ENCODE data around the gene CACNB2. TPM values are rescaled to one million over a fixed set of nuclear protein-coding genes. Genes with fewer than 3 reads are reported as not detected.

The CACNB2 gene
- total and polyA plus RNA-seq, 2 experiments from 2014 or later = 4.6 to 5.3 TPM

GRCh38 chr10:18137111-18137510, 3.1 kb upstream of the CACNB2 start:
- H3K9me3 ChIP-seq (ENCODE audit: low read depth) = no peaks in the 10 kb centered on the region
- 97% methylated on average over 1 of the region's 1 CpG for WGBS (ENCODE audit: low lambda C conversion rate, missing lambda C conversion rate)
- no peak overlapping the region for H3K4me2 ChIP-seq
- H3K27ac ChIP-seq = no peak overlapping the region
- no peaks in the 10 kb centered on the region for H3K9me2 ChIP-seq (replicated peaks; ENCODE audit: insufficient read depth)
- H2AFZ ChIP-seq = no peak overlapping the region
- H3K27me3 ChIP-seq = peaks cover 28% of the 10 kb centered on the region
- TF ChIP-seq CTCF (IDR thresholded peaks at IDR 0.05; ENCODE audit: poor library complexity) (no peak), EZH2 (IDR thresholded peaks at IDR 0.05; ENCODE audit: borderline replicate concordance) (no peak), EZH2phosphoT487 (IDR thresholded peaks at IDR 0.05; ENCODE audit: low read depth, severe bottlenecking, unreplicated experiment) (no peak)
- no peaks in the 10 kb centered on the region for H4K20me1 ChIP-seq (ENCODE audit: insufficient read depth, poor library complexity, severe bottlenecking)
- no peak for DNase-seq (ENCODE audit: low spot score)
- H3K4me1 ChIP-seq (ENCODE audit: insufficient read depth) = no peaks in the 10 kb centered on the region
- no peak overlapping the region for H3K4me3 ChIP-seq
- no peaks in the 10 kb centered on the region for H3K79me2 ChIP-seq
- no peaks in the 10 kb centered on the region for H3K36me3 ChIP-seq (replicated peaks; ENCODE audit: insufficient read depth, low read depth)

GRCh38 chr10:18140957-18141845, 977 bp downstream of the CACNB2 start:
- H3K4me1 ChIP-seq (ENCODE audit: insufficient read depth) = no peaks in the 10 kb centered on the region
- 2% methylated on average over 28 of the region's 41 CpGs for WGBS (ENCODE audit: low lambda C conversion rate, missing lambda C conversion rate)
- peak overlapping the region; percentile 76 for H3K4me3 ChIP-seq
- no peak for DNase-seq (ENCODE audit: low spot score)
- H3K79me2 ChIP-seq = no peaks in the 10 kb centered on the region
- TF ChIP-seq EZH2 (IDR thresholded peaks at IDR 0.05; ENCODE audit: borderline replicate concordance) = no peak
- TF ChIP-seq CTCF (IDR thresholded peaks at IDR 0.05; ENCODE audit: poor library complexity) = no peak
- TF ChIP-seq EZH2phosphoT487 (IDR thresholded peaks at IDR 0.05; ENCODE audit: low read depth, severe bottlenecking, unreplicated experiment) = no peak
- H3K9me2 ChIP-seq (replicated peaks; ENCODE audit: insufficient read depth) = no peaks in the 10 kb centered on the region
- no peaks in the 10 kb centered on the region for H3K36me3 ChIP-seq (replicated peaks; ENCODE audit: insufficient read depth, low read depth)
- peak overlapping the region; percentile 82 for H2AFZ ChIP-seq
- H3K27me3 ChIP-seq = peaks cover 38% of the 10 kb centered on the region
- no peaks in the 10 kb centered on the region for H3K9me3 ChIP-seq (ENCODE audit: low read depth)
- H3K4me2 ChIP-seq = peak overlapping the region; percentile 98
- H4K20me1 ChIP-seq (ENCODE audit: insufficient read depth, poor library complexity, severe bottlenecking) = no peaks in the 10 kb centered on the region
- H3K27ac ChIP-seq = no peak overlapping the region

- Histone ChIP-seq H3K9me3 (ENCODE audit: low read depth) (no peaks in the 10 kb centered on the region), H3K27ac (no peak overlapping the region), H3K4me2 (peak overlapping the region; percentile 98), H3K9me2 (replicated peaks; ENCODE audit: insufficient read depth) (no peaks in the 10 kb centered on the region), H3K36me3 (replicated peaks; ENCODE audit: insufficient read depth, low read depth) (no peaks in the 10 kb centered on the region), H3K79me2 (no peaks in the 10 kb centered on the region), H3K4me1 (ENCODE audit: insufficient read depth) (no peaks in the 10 kb centered on the region), H2AFZ (no peak overlapping the region), H3K4me3 (no peak overlapping the region), H3K27me3 (peaks cover 30% of the 10 kb centered on the region), H4K20me1 (ENCODE audit: insufficient read depth, poor library complexity, severe bottlenecking) (no peaks in the 10 kb centered on the region)
- TF ChIP-seq CTCF (IDR thresholded peaks at IDR 0.05; ENCODE audit: poor library complexity) = no peak
- TF ChIP-seq EZH2phosphoT487 (IDR thresholded peaks at IDR 0.05; ENCODE audit: low read depth, severe bottlenecking, unreplicated experiment) = no peak
- TF ChIP-seq EZH2 (IDR thresholded peaks at IDR 0.05; ENCODE audit: borderline replicate concordance) = no peak
- WGBS (ENCODE audit: low lambda C conversion rate, missing lambda C conversion rate) = 76% methylated on average over 4 of the region's 4 CpGs
- no peak for DNase-seq (ENCODE audit: low spot score)
These were observed 1.9 kb downstream of the CACNB2 start for GRCh38 chr10:18142151-18142550.

All from hepatocyte (in vitro differentiated cells).